ENCODE measurements around the gene MPP2. TPM values are rescaled to one million over a fixed set of nuclear protein-coding genes. Genes with fewer than 3 reads are reported as not detected.

Gene MPP2
- total and polyA plus RNA-seq, 8 donors, result 0.43 to 6.4 (median 1.8) TPM

GRCh38 chr17:43875476-43876147, 31.7 kb downstream of the MPP2 start:
- intact Hi-C loops (cut with DNase I; ENCODE audit: low total_unique reads), result no loop called here
- H3K27me3 ChIP-seq, result peaks cover 0 to 2% (median 0%) of the 10 kb centered on the region in 3 donors
- 81 to 93% (median 85%) methylated on average over 3 of the region's 3 CpGs for WGBS, 5 donors
- no peak overlapping the region for H3K4me3 ChIP-seq
- peaks cover 0 to 29% (median 9%) of the 10 kb centered on the region in 4 donors for H3K36me3 ChIP-seq
- no peak overlapping the region for H3K27ac ChIP-seq
- no peaks in the 10 kb centered on the region for H3K9me3 ChIP-seq
- DNase-seq, result no peak
- H3K4me1 ChIP-seq, result peaks cover 0 to 30% (median 6%) of the 10 kb centered on the region in 4 donors
- TF ChIP-seq CTCF (IDR thresholded peaks at IDR 0.05) (no peak), POLR2AphosphoS5 (IDR thresholded peaks at IDR 0.05) (no peak), EP300 (IDR thresholded peaks at IDR 0.05) (no peak), POLR2A (IDR thresholded peaks at IDR 0.05) (no peak)

GRCh38 chr17:43874293-43874692, 33.0 kb downstream of the MPP2 start:
- peak; percentile 65 to 77 for DNase-seq
- Histone ChIP-seq H3K4me1 (peaks cover 0 to 26% (median 6%) of the 10 kb centered on the region in 4 donors), H3K27me3 (peaks cover 0 to 8% (median 0%) of the 10 kb centered on the region in 3 donors), H3K4me3 (no peak overlapping the region), H3K27ac (peak overlapping the region in 1 of 5 donors; percentile 25), H3K9me3 (no peaks in the 10 kb centered on the region), H3K36me3 (peaks cover 0 to 23% (median 6%) of the 10 kb centered on the region in 4 donors)
- peak in 1 of 3 donors; percentile 45 for TF ChIP-seq POLR2AphosphoS5 (IDR thresholded peaks at IDR 0.05)
- TF ChIP-seq POLR2A (IDR thresholded peaks at IDR 0.05), result no peak
- 31 to 53% (median 38%) methylated on average over 3 of the region's 3 CpGs for WGBS, 5 donors
- intact Hi-C loops (cut with DNase I; ENCODE audit: low total_unique reads), result no loop called here

- Histone ChIP-seq H3K36me3 (peaks cover 0 to 23% (median 6%) of the 10 kb centered on the region in 4 donors), H3K4me1 (peaks cover 0 to 24% (median 6%) of the 10 kb centered on the region in 4 donors), H3K27me3 (peaks cover 0 to 8% (median 0%) of the 10 kb centered on the region in 3 donors), H3K4me3 (no peak overlapping the region), H3K27ac (peak overlapping the region in 1 of 5 donors; percentile 25), H3K9me3 (no peaks in the 10 kb centered on the region)
- WGBS, 5 donors, result 66 to 73% (median 72%) methylated on average over 6 of the region's 6 CpGs
- TF ChIP-seq POLR2A (IDR thresholded peaks at IDR 0.05), result no peak
- TF ChIP-seq POLR2AphosphoS5 (IDR thresholded peaks at IDR 0.05), result no peak
- TF ChIP-seq CTCF (IDR thresholded peaks at IDR 0.05), result no peak
- no peak for DNase-seq
- intact Hi-C loops (cut with DNase I; ENCODE audit: low total_unique reads), result no loop called here
Observed at GRCh38 chr17:43873815-43874214, 33.5 kb downstream of the MPP2 start.

- H3K27ac ChIP-seq, result no peak overlapping the region
- H3K27me3 ChIP-seq, result peaks cover 0 to 8% (median 3%) of the 10 kb centered on the region in 3 donors
- TF ChIP-seq EP300 (IDR thresholded peaks at IDR 0.05), result no peak
- no peak for TF ChIP-seq CTCF (IDR thresholded peaks at IDR 0.05)
- no peak for TF ChIP-seq POLR2AphosphoS5 (IDR thresholded peaks at IDR 0.05)
- TF ChIP-seq POLR2A (IDR thresholded peaks at IDR 0.05), result no peak
- no peaks in the 10 kb centered on the region for H3K9me3 ChIP-seq
- peaks cover 0 to 23% (median 6%) of the 10 kb centered on the region in 4 donors for H3K36me3 ChIP-seq
- H3K4me1 ChIP-seq, result peaks cover 0 to 19% (median 2%) of the 10 kb centered on the region in 4 donors
- DNase-seq, result no peak
- no peak overlapping the region for H3K4me3 ChIP-seq
- WGBS, 5 donors, result 61 to 83% (median 75%) methylated on average over 5 of the region's 5 CpGs
- intact Hi-C loops (cut with DNase I; ENCODE audit: low total_unique reads), result no loop called here
Observed at GRCh38 chr17:43873091-43873490, 34.2 kb downstream of the MPP2 start.

All from stomach (tissue), 9 donors.